Ovary (tissue), 9 donors: ENCODE data around the gene SVEP1. TPM values are rescaled to one million over a fixed set of nuclear protein-coding genes. Genes with fewer than 3 reads are reported as not detected.

Experiments
- DNase-seq, 5 donors: peaks; one replicate each; pipeline ENCODE4 v3.0.0-alpha.2; 2019 to 2020
- H3K27ac ChIP-seq, 2 donors: fragments of 200-600 bp; one replicate each; pipeline versions ENCODE4 v1.5.1 to v1.8.0; 2019 to 2022
- H3K27me3 ChIP-seq: fragments of 200-600 bp; one replicate; pipeline ENCODE4 v1.8.0; 2022
- H3K36me3 ChIP-seq: fragments of 200-600 bp; sonication (generic); one replicate; pipeline ENCODE4 v1.5.1; 2019
- H3K4me1 ChIP-seq: one replicate; pipeline ENCODE4 v1.8.1; 2013; ENCODE audit warnings: mild to moderate bottlenecking, moderate library complexity; ENCODE audit not compliant: insufficient read depth
- H3K4me3 ChIP-seq: fragments of 200-600 bp; sonication (generic); one replicate; pipeline ENCODE4 v1.5.1; 2017
- H3K9me3 ChIP-seq, 2 donors: fragments of 200-600 bp in 1 of 2; sonication (generic) in 1 of 2; one replicate each; pipeline versions ENCODE4 v1.5.1 to v1.8.1; 2013 to 2019; ENCODE audit warnings: mild to moderate bottlenecking in 1 of 2, moderate library complexity in 1 of 2
- CTCF ChIP-seq, 3 donors: fragments of 450-650 bp in 2 of 3; fragments of 200-600 bp in 1 of 3; IDR thresholded peaks; one replicate each; pipeline versions ENCODE4 v1.5.1 to v1.8.0; 2016 to 2022; ENCODE audit warnings: antibody characterized with exemption in 3 of 3, mild to moderate bottlenecking in 1 of 3
- EP300 ChIP-seq: sonication (generic); formaldehyde crosslinking; IDR thresholded peaks from one replicate; pipeline ENCODE4 v1.6.1; 2017; ENCODE audit warnings: antibody characterized with exemption
- POLR2A ChIP-seq: fragments of 450-650 bp; IDR thresholded peaks from one replicate; pipeline ENCODE4 v1.6.1; 2017; ENCODE audit warnings: antibody characterized with exemption, mild to moderate bottlenecking, moderate library complexity
- WGBS, 3 donors: extraction: QIAGEN DNeasy Blood & Tissue Kit in 1 of 3; methylation state at CpG; one replicate each; pipeline versions ENCODE4 v1.1.5 to v1.1.7; 2013 to 2017; 5-methylcytosine and 5-hydroxymethylcytosine counted together
- intact Hi-C, 4 donors: fragments of 100-400 bp; cut with DNase I; formaldehyde crosslinking; loops; one replicate each; pipeline versions ENCODE4 v1.11.0 to v1.15.1; 2022 to 2023
- polyA plus RNA-seq, 2 donors: library from polyadenylated mRNA; stranded (reverse); fragments of 200-250 nt in 1 of 2; fragments of 350-450 nt in 1 of 2; fragmentation: Illumina TruSeq in 1 of 2; extraction: RNeasy Lipid Tissue Mini Kit (QIAGEN cat#74804) in 1 of 2; gene quantifications; one replicate each; pipeline ENCODE4 v1.2.3, GENCODE V29; 2013 to 2014
- total RNA-seq, 7 donors: library from RNA; depleted of rRNA in 2 of 7; stranded (reverse); fragments of >200 nt in 2 of 7; fragmentation: NEBNext Ultra II Directional in 3 of 7; extraction: Animal tissue kit (Norgen Biotek cat#: 25700) in 3 of 7; gene quantifications; one replicate each; pipeline versions ENCODE4 v1.1.0 to v1.2.4, GENCODE V29; 2016 to 2023
- donor health status: DM: no; HTN: no; CAD: no; lungs with moderate emphysema.
- donor health status: DM: no; HTN: no; CAD: no.
- donor health status: Bipolar disorder and iron deficiency.
- donor health status: DM: yes; HTN: yes; CAD: no.
- donor health status: DM: no; HTN: no; CAD: no.
- donor health status: DM: yes; HTN: yes; CAD: no.

Gene SVEP1
- total and polyA plus RNA-seq, 9 donors: 0.40 to 23.1 (median 13.3) TPM

- no peaks in the 10 kb centered on the region for H3K9me3 ChIP-seq
- H3K36me3 ChIP-seq: no peaks in the 10 kb centered on the region
- 5 to 11% (median 9%) methylated on average over 6 of the region's 6 CpGs for WGBS, 3 donors
- no peak for DNase-seq
- intact Hi-C loops: no loop called here
- TF ChIP-seq EP300: peak; percentile 43
- no peak for TF ChIP-seq POLR2A
- TF ChIP-seq CTCF (IDR thresholded peaks at IDR 0.05): no peak
- H3K27me3 ChIP-seq: no peaks in the 10 kb centered on the region
- peaks cover 4% of the 10 kb centered on the region for H3K4me1 ChIP-seq
- H3K4me3 ChIP-seq: no peak overlapping the region
- no peak overlapping the region for H3K27ac ChIP-seq
Measured at GRCh38 chr9:110520120-110520701, 59.3 kb downstream of the SVEP1 start.

GRCh38 chr9:110517483-110517882 is 62.1 kb downstream of the SVEP1 start:
- no peaks in the 10 kb centered on the region for H3K27me3 ChIP-seq
- no peaks in the 10 kb centered on the region for H3K9me3 ChIP-seq
- H3K27ac ChIP-seq: no peak overlapping the region
- WGBS, 3 donors: 92 to 95% (median 94%) methylated on average over 5 of the region's 5 CpGs
- no peaks in the 10 kb centered on the region for H3K36me3 ChIP-seq
- H3K4me1 ChIP-seq: peaks cover 4% of the 10 kb centered on the region
- no peak for DNase-seq
- H3K4me3 ChIP-seq: no peak overlapping the region
- intact Hi-C loops: no loop called here
- TF ChIP-seq CTCF (IDR thresholded peaks at IDR 0.05): no peak
- TF ChIP-seq EP300: no peak
- no peak for TF ChIP-seq POLR2A

- Histone ChIP-seq H3K36me3 (no peaks in the 10 kb centered on the region), H3K4me3 (no peak overlapping the region), H3K9me3 (no peaks in the 10 kb centered on the region), H3K4me1 (peaks cover 4% of the 10 kb centered on the region), H3K27ac (no peak overlapping the region), H3K27me3 (no peaks in the 10 kb centered on the region)
- TF ChIP-seq CTCF (IDR thresholded peaks at IDR 0.05) (no peak), EP300 (no peak), POLR2A (no peak)
- no peak for DNase-seq
- intact Hi-C loops: no loop called here
- WGBS, 3 donors: 56 to 65% (median 61%) methylated on average over 1 of the region's 1 CpG
Measured at GRCh38 chr9:110514897-110515296, 64.6 kb downstream of the SVEP1 start.

GRCh38 chr9:110512817-110513216 is 66.7 kb downstream of the SVEP1 start:
- DNase-seq: no peak
- no peak overlapping the region for H3K4me3 ChIP-seq
- no peaks in the 10 kb centered on the region for H3K36me3 ChIP-seq
- H3K9me3 ChIP-seq: no peaks in the 10 kb centered on the region
- no peak overlapping the region for H3K27ac ChIP-seq
- intact Hi-C loops: no loop called here
- no peaks in the 10 kb centered on the region for H3K4me1 ChIP-seq
- TF ChIP-seq POLR2A: no peak
- TF ChIP-seq EP300: no peak
- no peak for TF ChIP-seq CTCF (IDR thresholded peaks at IDR 0.05)
- H3K27me3 ChIP-seq: no peaks in the 10 kb centered on the region
- 85 to 93% (median 91%) methylated on average over 3 of the region's 3 CpGs for WGBS, 3 donors
